ENCODE results near the gene UBE2J2. TPM values are rescaled to one million over a fixed set of nuclear protein-coding genes. Genes with fewer than 3 reads are reported as not detected.
"Not testable (repeated sequence)": the region's sequence is repeated elsewhere in the genome, so short reads cannot be mapped to it uniquely, and the experiment has no call there.

UBE2J2 gene
- total RNA-seq, 1 experiment from 2014 or later = 62.1 TPM

DNA sequence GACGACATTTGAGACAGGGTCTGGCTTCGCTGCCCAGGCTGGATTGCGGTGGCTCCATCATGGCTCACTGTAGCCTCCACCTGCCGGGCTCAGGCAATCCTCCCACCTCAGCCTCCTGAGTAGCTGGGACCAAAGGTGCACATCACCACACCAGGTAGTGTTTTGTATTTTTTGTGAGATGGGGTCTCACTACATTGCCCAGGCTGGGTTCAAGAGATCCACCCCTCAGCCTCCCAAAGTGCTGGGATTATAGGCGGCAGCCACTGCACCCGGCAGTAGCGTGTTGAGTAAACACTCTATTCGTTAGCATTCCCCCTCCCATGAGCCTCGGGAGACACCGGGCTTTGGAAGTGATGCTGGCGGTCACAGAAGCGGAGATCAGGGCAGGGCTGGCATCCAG is 20.3 kb downstream of the UBE2J2 start:
- POLR2A ChIA-PET = no interaction called here
- CTCF ChIA-PET = no interaction called here
- H3K4me1 Mint-ChIP-seq (ENCODE audit: insufficient read depth, unreplicated experiment) = peaks cover 7% of the 10 kb centered on the region
- no TSS peak for BruUV-seq (replicated peaks)
- no peak overlapping the region for H3K27ac Mint-ChIP-seq (ENCODE audit: low read depth, unreplicated experiment)
- intact Hi-C loops (cut with micrococcal nuclease) = no loop called here
- no peaks in the 10 kb centered on the region for H3K9me3 Mint-ChIP-seq (ENCODE audit: unreplicated experiment)
- DNase-seq (ENCODE audit: unreplicated experiment) = no peak
- H3K27me3 Mint-ChIP-seq (ENCODE audit: insufficient read depth, unreplicated experiment) = no peaks in the 10 kb centered on the region
- H3K36me3 Mint-ChIP-seq (ENCODE audit: insufficient read depth, unreplicated experiment) = peaks cover 48% of the 10 kb centered on the region
- H3K4me3 Mint-ChIP-seq (ENCODE audit: unreplicated experiment) = no peak overlapping the region
- no peak for TF ChIP-seq CTCF (IDR thresholded peaks at IDR 0.05; ENCODE audit: unreplicated experiment)

GRCh38 chr1:1250786-1251284 is 22.8 kb downstream of the UBE2J2 start:
- Mint-ChIP-seq H3K36me3 (ENCODE audit: insufficient read depth, unreplicated experiment) (peaks cover 35% of the 10 kb centered on the region), H3K4me1 (ENCODE audit: insufficient read depth, unreplicated experiment) (peaks cover 6% of the 10 kb centered on the region), H3K4me3 (ENCODE audit: unreplicated experiment) (no peak overlapping the region), H3K27me3 (ENCODE audit: insufficient read depth, unreplicated experiment) (no peaks in the 10 kb centered on the region), H3K27ac (ENCODE audit: low read depth, unreplicated experiment) (peak overlapping the region; percentile 64), H3K9me3 (ENCODE audit: unreplicated experiment) (no peaks in the 10 kb centered on the region)
- peak; percentile 77 for DNase-seq (ENCODE audit: unreplicated experiment)
- no peak for TF ChIP-seq CTCF (IDR thresholded peaks at IDR 0.05; ENCODE audit: unreplicated experiment)
- intact Hi-C loops (cut with micrococcal nuclease) = no loop called here
- POLR2A ChIA-PET = interaction anchor here (0.6 to 2.1 kb wide), 9 partner anchors 10 to 230 kb away, joined by 3 to 9 read pairs (median 3); no protein-coding TSS in a partner anchor
- BruUV-seq (replicated peaks) = no TSS peak
- CTCF ChIA-PET = interaction anchor here (0.6 to 1.4 kb wide), 6 partner anchors 9 to 139 kb away, joined by 3 to 9 read pairs (median 3); no protein-coding TSS in a partner anchor

GRCh38 chr1:1248009-1248913 is 25.4 kb downstream of the UBE2J2 start:
- H3K9me3 Mint-ChIP-seq (ENCODE audit: unreplicated experiment); POLR2A ChIA-PET; BruUV-seq (replicated peaks); H3K27me3 Mint-ChIP-seq (ENCODE audit: insufficient read depth, unreplicated experiment); intact Hi-C loops (cut with micrococcal nuclease); H3K4me1 Mint-ChIP-seq (ENCODE audit: insufficient read depth, unreplicated experiment); H3K27ac Mint-ChIP-seq (ENCODE audit: low read depth, unreplicated experiment); CTCF ChIA-PET; H3K4me3 Mint-ChIP-seq (ENCODE audit: unreplicated experiment); DNase-seq (ENCODE audit: unreplicated experiment): not testable (repeated sequence)
- peaks cover 14% of the 10 kb centered on the region for H3K36me3 Mint-ChIP-seq (ENCODE audit: insufficient read depth, unreplicated experiment)

GRCh38 chr1:1247341-1247913 is 26.2 kb downstream of the UBE2J2 start:
- Mint-ChIP-seq H3K36me3 (ENCODE audit: insufficient read depth, unreplicated experiment) (peaks cover 8% of the 10 kb centered on the region), H3K9me3 (ENCODE audit: unreplicated experiment) (no peaks in the 10 kb centered on the region), H3K4me3 (ENCODE audit: unreplicated experiment) (no peak overlapping the region), H3K27me3 (ENCODE audit: insufficient read depth, unreplicated experiment) (no peaks in the 10 kb centered on the region), H3K27ac (ENCODE audit: low read depth, unreplicated experiment) (no peak overlapping the region), H3K4me1 (ENCODE audit: insufficient read depth, unreplicated experiment) (peaks cover 6% of the 10 kb centered on the region)
- TF ChIP-seq CTCF (IDR thresholded peaks at IDR 0.05; ENCODE audit: unreplicated experiment) = no peak
- BruUV-seq (replicated peaks) = no TSS peak
- intact Hi-C loops (cut with micrococcal nuclease) = no loop called here
- ChIA-PET POLR2A (no interaction called here), CTCF (no interaction called here)
- DNase-seq (ENCODE audit: unreplicated experiment) = no peak

Measured in MCF 10A (cell line).